HG02970 (cell line): ENCODE measurements around the gene ISG20.
"Not testable (repeated sequence)": the region's sequence is repeated elsewhere in the genome, so short reads cannot be mapped to it uniquely, and the experiment has no call there.

Experiments used
- ATAC-seq: cut with Tn5 transposase; IDR thresholded peaks from one replicate; pipeline ENCODE4 v1.9.1; 2021; ENCODE audit warnings: mild to moderate bottlenecking, moderate library complexity, moderate number of reproducible peaks; ENCODE audit not compliant: unreplicated experiment, low FRiP score

Gene ISG20

GRCh38 chr15:88617790-88618189, 21.0 kb upstream of the ISG20 start:
- no peak for ATAC-seq

- no peak for ATAC-seq
Observed at GRCh38 chr15:88618686-88619085, 20.1 kb upstream of the ISG20 start.

- no peak for ATAC-seq
Observed at GRCh38 chr15:88619796-88620195, 19.0 kb upstream of the ISG20 start.

GRCh38 chr15:88620995-88621772, 17.6 kb upstream of the ISG20 start, which contains the start of gene AEN:
Gene AEN (plus strand): TSS chr15:88621340. CDS start chr15:88626210, 4,870 bp downstream.
- ATAC-seq = peak; percentile 86

- no peak for ATAC-seq
Observed at GRCh38 chr15:88621789-88622604, 16.8 kb upstream of the ISG20 start.

GRCh38 chr15:88622605-88622975, 16.2 kb upstream of the ISG20 start:
- ATAC-seq = no peak

GRCh38 chr15:88623061-88623460, 15.8 kb upstream of the ISG20 start:
- no peak for ATAC-seq

- no peak for ATAC-seq
Observed at GRCh38 chr15:88623632-88624031, 15.2 kb upstream of the ISG20 start.

- ATAC-seq = no peak
Observed at GRCh38 chr15:88624156-88624970, 14.5 kb upstream of the ISG20 start.

- ATAC-seq = no peak
Observed at GRCh38 chr15:88624971-88625490, 13.8 kb upstream of the ISG20 start.

GRCh38 chr15:88625943-88626741, 12.7 kb upstream of the ISG20 start:
- no peak for ATAC-seq

- ATAC-seq = no peak
Observed at GRCh38 chr15:88627463-88627862, 11.4 kb upstream of the ISG20 start.

- ATAC-seq = no peak
Observed at GRCh38 chr15:88628018-88628654, 10.7 kb upstream of the ISG20 start.

- no peak for ATAC-seq
Observed at GRCh38 chr15:88629071-88629470, 9.7 kb upstream of the ISG20 start.

- ATAC-seq = no peak
Observed at GRCh38 chr15:88630141-88630721, 8.6 kb upstream of the ISG20 start.

- ATAC-seq = no peak
Observed at GRCh38 chr15:88630798-88631463, 7.9 kb upstream of the ISG20 start.

- no peak for ATAC-seq
Observed at GRCh38 chr15:88631464-88632028, 7.3 kb upstream of the ISG20 start.

GRCh38 chr15:88632797-88633196, 6.0 kb upstream of the ISG20 start:
- ATAC-seq = not testable (repeated sequence)
